Measurements from ENCODE around the gene ADK.

GRCh38 chr10:74658511-74658910 is 507.5 kb downstream of the ADK start:
- no peak for TF ChIP-seq CTCF (IDR thresholded peaks at IDR 0.05 in 4 of 5, conservative IDR thresholded peaks at IDR 0.05 in 1 of 5)
- no peak for TF ChIP-seq POLR2A (IDR thresholded peaks at IDR 0.05)
